Stimulated activated CD4-positive, alpha-beta T cell treated with anti-CD3 and anti-CD28 coated beads, Interleukin-12 subunit alpha, Interleukin-12 subunit beta, amount 100 ng/mL, for 24 hours (primary cell): Measurements from ENCODE around the gene CRLF1.

ENCODE experiments used
- DNase-seq, 2 experiments: peaks; one replicate each; pipeline ENCODE4 v3.0.0-alpha.2; 2020; ENCODE audit warnings: low read depth in 2 of 2

CRLF1 gene

DNA sequence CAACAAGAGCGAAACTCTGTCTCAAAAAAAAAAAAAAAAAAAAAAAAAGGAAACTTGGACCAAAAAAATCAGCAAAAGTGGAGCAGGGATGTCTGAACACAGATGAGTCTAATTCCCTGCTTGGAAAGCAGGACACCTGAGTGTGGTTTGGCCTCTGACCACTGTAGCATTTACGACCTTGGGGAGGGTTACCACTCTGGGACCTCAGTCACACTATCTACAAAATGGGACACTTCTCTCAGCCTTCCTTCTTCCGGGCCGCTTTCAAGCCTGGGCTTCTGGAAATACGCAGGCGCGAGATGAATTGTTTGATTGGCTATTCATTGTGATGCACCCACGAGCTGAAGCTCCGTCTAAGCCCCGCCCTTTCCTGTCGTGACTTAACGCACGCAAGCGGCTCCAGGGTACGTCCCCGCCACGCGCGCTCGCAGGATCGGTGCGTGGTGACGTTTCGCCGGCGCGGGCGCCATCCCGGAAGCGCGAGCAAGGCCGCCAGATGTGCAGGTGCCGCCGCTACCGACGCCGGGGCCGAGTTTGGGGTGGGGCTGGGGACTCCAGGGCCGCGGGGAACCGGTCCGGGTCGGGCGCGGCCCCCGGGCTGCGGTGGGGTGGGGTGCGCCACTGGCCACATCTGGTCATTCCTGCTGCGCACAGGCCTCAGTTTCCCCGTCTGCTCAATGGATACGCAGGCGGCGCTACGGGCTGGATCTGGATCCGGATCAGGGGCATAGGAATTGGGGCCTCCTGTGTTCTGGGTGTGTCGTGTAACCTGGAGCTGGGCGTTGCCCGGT lies 49.0 kb downstream of the CRLF1 start, which contains the start of gene KXD1:
Gene KXD1, plus strand, starts transcription at position 460 of the 791 bp plus-strand sequence. CDS start 4,187 bp downstream, outside the sequence.
- peak; percentile 93 to 97 for DNase-seq

DNA sequence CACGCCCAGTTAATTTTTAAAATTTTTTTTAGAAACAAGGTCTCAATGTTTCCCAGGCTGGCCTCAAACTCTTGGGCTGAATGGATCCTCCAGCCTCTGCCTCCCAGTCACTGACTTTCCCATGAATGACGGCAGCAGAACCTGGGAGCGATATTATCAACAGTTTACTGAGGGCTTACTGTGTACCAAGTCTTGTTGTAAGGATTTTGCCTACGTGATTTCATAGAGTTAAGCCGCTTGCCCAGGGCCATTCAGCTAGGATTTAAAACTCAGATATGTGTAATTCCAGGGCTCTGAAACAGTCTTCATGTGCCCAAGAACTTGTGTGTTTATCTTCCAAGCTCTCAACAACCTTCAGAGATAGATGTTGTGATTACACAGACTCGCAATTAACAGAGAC lies 55.0 kb downstream of the CRLF1 start:
- no peak for DNase-seq

DNA sequence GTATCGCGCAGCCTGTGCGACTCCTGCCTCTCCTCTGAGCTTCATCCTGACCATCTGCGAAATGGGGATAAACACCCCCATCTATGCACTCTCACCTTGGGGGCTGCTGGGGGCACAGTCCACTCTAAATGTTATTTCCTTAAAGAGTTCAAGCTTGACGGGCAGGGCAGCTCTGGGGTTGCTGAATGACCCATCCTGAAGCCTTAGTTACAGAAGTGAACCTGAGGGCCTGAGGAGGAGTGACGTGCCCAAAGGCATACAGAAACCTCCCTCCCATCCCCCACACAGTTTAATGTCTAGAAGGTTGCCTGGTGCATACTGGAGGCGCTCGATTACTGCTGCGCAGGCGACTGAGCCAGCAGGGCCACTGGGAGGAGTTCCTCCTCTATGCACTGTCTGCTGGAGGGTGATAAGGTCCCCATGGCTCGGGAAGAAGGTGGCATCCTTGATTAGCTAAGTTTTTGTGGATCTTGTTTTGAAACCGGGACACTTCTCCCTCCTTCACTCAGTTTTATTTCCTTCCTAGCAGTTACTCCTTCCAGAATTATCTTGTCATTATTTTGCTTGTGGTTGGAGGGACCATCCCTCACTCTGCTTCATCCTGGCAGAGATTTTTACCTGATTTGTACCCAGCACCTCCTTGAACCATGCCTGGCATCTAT lies 62.7 kb downstream of the CRLF1 start:
- peak; percentile 48 to 67 for DNase-seq
